Activated naive CD8-positive, alpha-beta T cell treated with anti-CD3 and anti-CD28 coated beads, Interleukin-2, amount 50 U/mL, for 24 hours (primary cell): ENCODE data around the gene CYB5R4.

Source experiments
- ATAC-seq: fragments of 150-1000 bp; cut with Tn5 transposase; one replicate; pipeline ENCODE4 v1.10.0; 2021
- DNase-seq: peaks from one replicate; pipeline ENCODE4 v3.0.0; 2021
- H3K27ac Mint-ChIP-seq: one replicate; pipeline ENCODE4 v1.8.0; 2021; ENCODE audit warnings: mild to moderate bottlenecking, mixed read lengths
- H3K27me3 Mint-ChIP-seq: one replicate; pipeline ENCODE4 v1.8.0; 2021; ENCODE audit warnings: mixed read lengths
- H3K36me3 Mint-ChIP-seq: one replicate; pipeline ENCODE4 v1.8.0; 2021; ENCODE audit warnings: low read depth, mixed read lengths
- H3K4me1 Mint-ChIP-seq: one replicate; pipeline ENCODE4 v1.8.0; 2021; ENCODE audit warnings: mixed read lengths
- H3K4me3 Mint-ChIP-seq: one replicate; pipeline ENCODE4 v1.8.0; 2021; ENCODE audit warnings: mild to moderate bottlenecking, moderate library complexity, mixed read lengths
- H3K9me3 Mint-ChIP-seq: one replicate; pipeline ENCODE4 v1.8.0; 2021; ENCODE audit warnings: mixed read lengths

Gene CYB5R4

GRCh38 chr6:84007871-84008270, 148.4 kb downstream of the CYB5R4 start:
- H3K9me3 Mint-ChIP-seq = no peaks in the 10 kb centered on the region
- H3K36me3 Mint-ChIP-seq = no peaks in the 10 kb centered on the region
- no peaks in the 10 kb centered on the region for H3K4me1 Mint-ChIP-seq
- no peak overlapping the region for H3K27ac Mint-ChIP-seq
- H3K4me3 Mint-ChIP-seq = no peak overlapping the region
- H3K27me3 Mint-ChIP-seq = peaks cover 16% of the 10 kb centered on the region
- no peak for ATAC-seq
- no peak for DNase-seq

GRCh38 chr6:84013354-84013753, 153.9 kb downstream of the CYB5R4 start:
- no peak for DNase-seq
- no peaks in the 10 kb centered on the region for H3K9me3 Mint-ChIP-seq
- H3K36me3 Mint-ChIP-seq = no peaks in the 10 kb centered on the region
- H3K4me1 Mint-ChIP-seq = no peaks in the 10 kb centered on the region
- no peak overlapping the region for H3K27ac Mint-ChIP-seq
- peaks cover 2% of the 10 kb centered on the region for H3K27me3 Mint-ChIP-seq
- no peak overlapping the region for H3K4me3 Mint-ChIP-seq
- no peak for ATAC-seq

GRCh38 chr6:84013931-84014330, 154.4 kb downstream of the CYB5R4 start:
- DNase-seq = no peak
- Mint-ChIP-seq H3K4me1 (no peaks in the 10 kb centered on the region), H3K36me3 (no peaks in the 10 kb centered on the region), H3K27ac (no peak overlapping the region), H3K27me3 (peaks cover 2% of the 10 kb centered on the region), H3K4me3 (no peak overlapping the region), H3K9me3 (no peaks in the 10 kb centered on the region)
- no peak for ATAC-seq

GRCh38 chr6:84016029-84016428, 156.5 kb downstream of the CYB5R4 start:
- H3K4me3 Mint-ChIP-seq = no peak overlapping the region
- no peak overlapping the region for H3K27ac Mint-ChIP-seq

More at GRCh38 chr6:84016029-84016428, 156.5 kb downstream of the CYB5R4 start:
- Mint-ChIP-seq H3K9me3 (no peaks in the 10 kb centered on the region), H3K4me1 (no peaks in the 10 kb centered on the region), H3K36me3 (no peaks in the 10 kb centered on the region), H3K27me3 (no peaks in the 10 kb centered on the region)
- no peak for ATAC-seq
- no peak for DNase-seq
